K562 (cell line): Measurements from ENCODE around the gene PSD2. TPM values are rescaled to one million over a fixed set of nuclear protein-coding genes. Genes with fewer than 3 reads are reported as not detected.

Experiments
- ATAC-seq: fragments of 200-7000 bp; cut with Tn5 transposase; 3 replicates; pipeline ENCODE4 v1.9.1; 2020; ENCODE audit warnings: moderate library complexity
- BruUV-seq: library from RNA; stranded (reverse); fragments of 400-500 nt; replicated peaks from 2 replicates; lab custom pipeline; 2021; lab: Mats Ljungman, UMichigan
- CTCF ChIA-PET: fragments of 300-600 bp; formaldehyde crosslinking; extraction: SDS; loops from one replicate; lab custom pipeline; 2021; ENCODE audit warnings: low intra/inter-chr PET ratio; lab: Yijun Ruan, JAX
- POLR2A ChIA-PET: fragments of 300-600, 350-650 bp; sonication (Branson Sonifier 250); formaldehyde crosslinking; extraction: SDS; loops from one replicate; lab custom pipeline; 2021; ENCODE audit warnings: antibody characterized with exemption, inconsistent platforms; lab: Yijun Ruan, JAX
- DNase-seq, 4 experiments: peaks; one replicate each; pipeline versions ENCODE4 v3.0.0 to v3.0.0-alpha.2; 2011 to 2018; ENCODE audit warnings: low spot score in 3 of 4, mixed read lengths in 3 of 4; ENCODE audit errors: extremely low read depth in 1 of 4
- FAIRE-seq: peaks from 2 replicates; lab custom pipeline; 2011; peaks lifted over from hg19 to GRCh38; lab: Jason Lieb, UNC
- H2AFZ ChIP-seq: 2 replicates; pipeline ENCODE4 v1.6.0; 2011; ENCODE audit warnings: low read depth, low read length, control low read depth, inconsistent platforms
- H3K27ac ChIP-seq: fragments of 200-600 bp; 3 replicates; pipeline ENCODE4 v1.8.0; 2011; ENCODE audit warnings: low read depth, mild to moderate bottlenecking, control low read depth, inconsistent platforms, low read length, moderate library complexity, mixed read lengths; ENCODE audit errors: extremely low read depth
- H3K27me3 ChIP-seq, 2 experiments: fragments of 300-600 bp in 1 of 2; 2 replicates in 1 of 2; 3 replicates in 1 of 2; pipeline versions ENCODE4 v1.6.0 to v1.8.0; 2011; ENCODE audit warnings: inconsistent platforms in 2 of 2, low read length in 2 of 2, mild to moderate bottlenecking in 1 of 2, mixed read lengths in 1 of 2, moderate library complexity in 1 of 2; ENCODE audit not compliant: control insufficient read depth in 2 of 2, insufficient read depth in 2 of 2
- H3K36me3 ChIP-seq: fragments of 300-600 bp; 3 replicates; pipeline ENCODE4 v1.8.0; 2011; ENCODE audit warnings: mild to moderate bottlenecking, low read length, inconsistent platforms; ENCODE audit not compliant: control insufficient read depth, insufficient read depth
- H3K4me1 ChIP-seq, 2 experiments: fragments of 200-600 bp in 1 of 2; replicated peaks in 1 of 2; 2 replicates in 1 of 2; 3 replicates in 1 of 2; pipeline versions ENCODE4 v1.5.1 to v1.8.0; 2011; ENCODE audit warnings: inconsistent platforms in 2 of 2, low read length in 2 of 2, mild to moderate bottlenecking in 1 of 2, mixed read lengths in 1 of 2, moderate library complexity in 1 of 2; ENCODE audit not compliant: control insufficient read depth in 2 of 2, insufficient read depth in 2 of 2
- H3K4me2 ChIP-seq: 2 replicates; pipeline ENCODE4 v1.6.1; 2011; ENCODE audit warnings: low read length, control low read depth, inconsistent platforms, mixed read lengths; ENCODE audit not compliant: insufficient read depth
- H3K4me3 ChIP-seq: fragments of 200-600 bp; sonication (generic), shearing (Covaris generic); 2 replicates; pipeline ENCODE4 v1.5.1; 2016; ENCODE audit warnings: control low read depth, inconsistent platforms
- H3K79me2 ChIP-seq: fragments of 200-600 bp; 3 replicates; pipeline ENCODE4 v1.8.0; 2011; ENCODE audit warnings: low read length, inconsistent platforms; ENCODE audit not compliant: control insufficient read depth, insufficient read depth
- H3K9ac ChIP-seq, 2 experiments: 2 replicates each; pipeline versions ENCODE4 v1.6.0 to v1.6.1; 2011; ENCODE audit warnings: low read depth in 2 of 2, low read length in 2 of 2, control low read depth in 1 of 2, inconsistent platforms in 1 of 2, mild to moderate bottlenecking in 1 of 2, mixed read lengths in 1 of 2; ENCODE audit not compliant: insufficient read depth in 1 of 2
- H3K9me1 ChIP-seq: one replicate; pipeline ENCODE4 v1.6.0; 2011; ENCODE audit warnings: inconsistent platforms, mild to moderate bottlenecking, low read length, moderate library complexity; ENCODE audit not compliant: control insufficient read depth, insufficient read depth
- H3K9me3 ChIP-seq: replicated peaks from 2 replicates; pipeline ENCODE4 v1.5.1; 2011; ENCODE audit warnings: low read depth, low read length, inconsistent platforms; ENCODE audit not compliant: control insufficient read depth, insufficient read depth
- H4K20me1 ChIP-seq: replicated peaks from 2 replicates; pipeline ENCODE4 v1.6.1; 2011; ENCODE audit warnings: low read length, inconsistent platforms, mixed read lengths; ENCODE audit not compliant: control insufficient read depth, insufficient read depth
- MED1 ChIP-seq: sonication (generic); formaldehyde crosslinking; IDR thresholded peaks from 2 replicates; pipeline ENCODE4 v1.8.1; 2023; ENCODE audit warnings: missing genetic modification reagents, borderline replicate concordance
- NFIC ChIP-seq: fragments of 450-650 bp; IDR thresholded peaks from 2 replicates; pipeline ENCODE4 v1.6.1; 2017; ENCODE audit warnings: mild to moderate bottlenecking, inconsistent platforms
- WGBS: fragments of 100-300 bp; shearing (Covaris generic); methylation state at CpG from one replicate; pipeline ENCODE4 v1.1.6; 2016; ENCODE audit warnings: low coverage, mixed read lengths; ENCODE audit not compliant: insufficient coverage; ENCODE audit errors: missing lambda C conversion rate; 5-methylcytosine and 5-hydroxymethylcytosine counted together
- in situ Hi-C: fragments of 300-500 bp; cut with MboI; formaldehyde crosslinking; loops from 4 replicates; pipeline ENCODE4 v1.15.0; 2018; ENCODE audit warnings: inconsistent platforms, mixed read lengths
- intact Hi-C: fragments of 100-400 bp; cut with micrococcal nuclease; formaldehyde crosslinking; loops from 2 replicates; pipeline ENCODE4 v1.14.2; 2022
- polyA plus RNA-seq, 8 experiments: library from polyadenylated mRNA; depleted of rRNA in 4 of 8; stranded (reverse) in 5 of 8; unstranded in 3 of 8; fragments of >200 nt; fragmentation: Nextera tagmentation in 2 of 8; fragmentation: Illumina TruSeq in 1 of 8; extraction: Ambion mirVana in 2 of 8; extraction: Trizol in 1 of 8; gene quantifications; 2 replicates each; pipeline versions ENCODE4 v1.2.1 to v1.2.3, GENCODE V29; 2011 to 2014; ENCODE audit warnings: inconsistent platforms in 1 of 8, missing spikeins in 1 of 8
- total RNA-seq, 7 experiments: library from RNA; depleted of rRNA in 6 of 7; stranded (reverse); fragments of >200 nt in 6 of 7; fragmentation: Illumina TruSeq in 2 of 7; extraction: Trizol in 2 of 7; gene quantifications; 2 replicates each; pipeline versions ENCODE4 v1.2.1 to v1.2.3, GENCODE V29; 2011 to 2021; ENCODE audit warnings: low replicate concordance in 1 of 7
- TF ChIP-seq, protein P1 (sequence below), 2 experiments: IDR thresholded peaks; 2 replicates each; pipeline ENCODE4 v1.6.1; 2011; ENCODE audit warnings: borderline replicate concordance in 1 of 2, control low read depth in 1 of 2, low read depth in 1 of 2, low read length in 1 of 2, mild to moderate bottlenecking in 1 of 2, mixed read lengths in 1 of 2, moderate library complexity in 1 of 2; ENCODE audit not compliant: insufficient read depth in 1 of 2, insufficient read length in 1 of 2, poor library complexity in 1 of 2, severe bottlenecking in 1 of 2; ENCODE audit errors: extremely low read depth in 1 of 2

Gene PSD2
- total and polyA plus RNA-seq, 9 of the 15 experiments (the other 6 are each of a cell fraction or from before 2014, with no cell fraction given) = 0.01 to 0.09 (median 0.04) TPM; not detected in 4

DNA sequence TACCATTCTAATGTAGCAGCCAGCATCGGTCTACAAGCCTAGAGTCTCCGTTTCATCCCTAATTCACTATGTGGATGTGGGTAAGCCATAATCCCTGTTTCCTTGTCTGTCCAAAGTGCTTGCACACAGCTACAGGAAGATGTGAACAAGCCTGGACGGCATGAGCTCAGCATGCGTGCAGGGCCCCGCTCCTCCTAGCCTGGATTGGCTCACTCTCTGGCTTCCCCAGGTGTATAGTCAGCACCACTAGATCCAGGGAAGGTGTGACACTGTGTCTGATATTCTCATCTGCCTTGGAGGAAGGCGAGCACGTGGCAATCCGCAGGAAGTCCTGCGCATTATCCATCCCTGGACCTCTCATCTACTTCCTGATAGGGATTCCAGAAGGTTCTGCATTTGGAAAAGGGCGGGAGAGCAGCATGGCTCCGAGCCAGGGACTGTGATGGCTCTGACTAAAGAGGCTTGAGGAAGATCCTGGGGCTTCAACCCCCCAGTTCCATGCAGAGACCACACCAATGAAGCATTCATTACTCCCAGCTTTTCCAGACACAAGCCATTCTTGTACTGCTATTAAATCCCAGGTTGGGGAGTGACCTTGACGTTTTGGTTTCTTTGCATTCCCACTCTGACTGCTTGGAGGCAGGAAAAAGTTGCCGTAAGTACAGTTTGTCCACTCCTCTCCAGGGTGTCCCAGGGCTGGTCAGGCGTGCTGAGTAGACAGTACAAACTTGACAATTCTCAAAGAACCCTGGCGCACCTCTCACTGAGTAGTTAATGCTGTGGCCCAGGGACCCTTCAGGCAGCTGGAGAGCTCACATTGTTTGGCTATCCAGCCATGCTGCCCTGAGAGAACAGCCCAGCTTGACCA is 65.6 kb downstream of the PSD2 start:
- H3K27ac ChIP-seq = no peak overlapping the region
- TF ChIP-seq NFIC (peak; percentile 21; the same call in 1 of the 2 replicates), MED1 (CRISPR knock-in tag) (no peak)
- TF ChIP-seq, protein P1, sequence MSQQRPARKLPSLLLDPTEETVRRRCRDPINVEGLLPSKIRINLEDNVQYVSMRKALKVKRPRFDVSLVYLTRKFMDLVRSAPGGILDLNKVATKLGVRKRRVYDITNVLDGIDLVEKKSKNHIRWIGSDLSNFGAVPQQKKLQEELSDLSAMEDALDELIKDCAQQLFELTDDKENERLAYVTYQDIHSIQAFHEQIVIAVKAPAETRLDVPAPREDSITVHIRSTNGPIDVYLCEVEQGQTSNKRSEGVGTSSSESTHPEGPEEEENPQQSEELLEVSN (IDR thresholded peaks at IDR 0.05; ENCODE audit: borderline replicate concordance in 1 of 2, extremely low read depth in 1 of 2, insufficient read depth in 1 of 2, insufficient read length in 1 of 2, low read depth in 1 of 2, low read length in 1 of 2, poor library complexity in 1 of 2, severe bottlenecking in 1 of 2) = peak in 1 of 2 experiments; percentile 6
- no TSS peak for BruUV-seq
- no peaks in the 10 kb centered on the region for H3K36me3 ChIP-seq
- under 1% methylated on average over 15 of the region's 15 CpGs for WGBS
- ChIA-PET CTCF (no interaction called here), POLR2A (interaction anchor here (0.6 to 1.3 kb wide), 4 partner anchors 11 to 20 kb away, joined by 3 to 4 read pairs (median 3); no protein-coding TSS in a partner anchor)
- ATAC-seq (no peak), DNase-seq (no peak), FAIRE-seq (no peak)
- no peak overlapping the region for H2AFZ ChIP-seq
- H3K27me3 ChIP-seq = peaks cover 0 to 41% of the 10 kb centered on the region in 2 experiments; a peak in 4 of 5 replicates
- no peaks in the 10 kb centered on the region for H3K9me3 ChIP-seq
- no peak overlapping the region for H3K9ac ChIP-seq
- in situ Hi-C loops = no loop called here
- H4K20me1 ChIP-seq = 0 out of 2 replicates have a peak, but pooled peaks cover 2% of the 10 kb centered on the region
- no peaks in the 10 kb centered on the region for H3K4me1 ChIP-seq
- no peaks in the 10 kb centered on the region for H3K79me2 ChIP-seq
- no peak overlapping the region for H3K4me3 ChIP-seq
- H3K4me2 ChIP-seq = no peak overlapping the region
- intact Hi-C loops = loop anchor here (5.0 kb wide), 1 partner anchor 224 kb away; no protein-coding TSS in a partner anchor
- no peaks in the 10 kb centered on the region for H3K9me1 ChIP-seq
